ENCODE data around the gene RFT1.
"Not testable (repeated sequence)": the region's sequence is repeated elsewhere in the genome, so short reads cannot be mapped to it uniquely, and the experiment has no call there.

Gene RFT1

GRCh38 chr3:53157974-53158580 is 27.8 kb upstream of the RFT1 start:
- peak overlapping the region; percentile 94 for H3K27ac ChIP-seq (ENCODE audit: low read depth in 2 of 2, low read length in 2 of 2)
- H3K9me3 ChIP-seq (ENCODE audit: control insufficient read depth in 2 of 2, low read length in 2 of 2): no peaks in the 10 kb centered on the region
- H3K9ac ChIP-seq (ENCODE audit: low read depth in 1 of 2, low read length in 2 of 2): peak overlapping the region in 1 of 2 donors; percentile 18
- H3K4me1 ChIP-seq (ENCODE audit: control insufficient read depth in 2 of 2, insufficient read depth in 2 of 2, low read length in 2 of 2): peaks cover 69 to 80% of the 10 kb centered on the region in 2 donors
- H3K36me3 ChIP-seq (ENCODE audit: control insufficient read depth in 2 of 2, insufficient read depth in 2 of 2, low read length in 2 of 2): no peaks in the 10 kb centered on the region
- no peak overlapping the region for H3K4me3 ChIP-seq (ENCODE audit: low read length in 2 of 2)
- H3K27me3 ChIP-seq (ENCODE audit: control insufficient read depth in 2 of 2, insufficient read depth in 2 of 2, low read length in 2 of 2): no peaks in the 10 kb centered on the region

DNA sequence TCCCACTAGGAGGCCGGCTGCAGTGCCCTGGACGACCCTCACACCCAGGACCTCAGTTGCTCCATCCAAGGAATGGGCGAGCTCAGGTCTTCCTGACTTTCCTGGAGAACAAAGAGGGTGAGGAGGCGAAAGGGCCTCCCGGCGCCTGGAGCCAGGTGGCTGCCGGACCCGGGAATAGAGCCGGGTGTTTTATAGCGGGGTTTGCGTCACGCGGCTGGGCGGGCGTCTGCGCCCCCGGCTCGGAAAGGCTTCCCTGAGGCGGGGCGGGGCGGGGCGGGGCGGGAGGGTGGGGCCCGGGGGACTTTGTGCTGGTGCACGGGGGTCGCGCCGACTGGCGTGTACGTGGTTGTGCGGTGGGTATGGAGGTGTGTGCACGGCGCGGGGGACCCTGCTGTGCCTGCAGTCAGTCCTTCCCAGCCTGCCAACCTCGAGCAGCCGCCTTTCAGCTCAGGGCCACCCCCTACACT is 26.2 kb upstream of the RFT1 start:
- Histone ChIP-seq H3K27me3 (ENCODE audit: control insufficient read depth in 2 of 2, insufficient read depth in 2 of 2, low read length in 2 of 2) (no peaks in the 10 kb centered on the region), H3K9me3 (ENCODE audit: control insufficient read depth in 2 of 2, low read length in 2 of 2) (no peaks in the 10 kb centered on the region), H3K36me3 (ENCODE audit: control insufficient read depth in 2 of 2, insufficient read depth in 2 of 2, low read length in 2 of 2) (no peaks in the 10 kb centered on the region), H3K4me3 (ENCODE audit: low read length in 2 of 2) (peak overlapping the region; percentile 48 to 56), H3K4me1 (ENCODE audit: control insufficient read depth in 2 of 2, insufficient read depth in 2 of 2, low read length in 2 of 2) (peaks cover 74 to 90% of the 10 kb centered on the region in 2 donors), H3K9ac (ENCODE audit: low read depth in 1 of 2, low read length in 2 of 2) (peak overlapping the region; percentile 24 to 67), H3K27ac (ENCODE audit: low read depth in 2 of 2, low read length in 2 of 2) (peak overlapping the region; percentile 94)

DNA sequence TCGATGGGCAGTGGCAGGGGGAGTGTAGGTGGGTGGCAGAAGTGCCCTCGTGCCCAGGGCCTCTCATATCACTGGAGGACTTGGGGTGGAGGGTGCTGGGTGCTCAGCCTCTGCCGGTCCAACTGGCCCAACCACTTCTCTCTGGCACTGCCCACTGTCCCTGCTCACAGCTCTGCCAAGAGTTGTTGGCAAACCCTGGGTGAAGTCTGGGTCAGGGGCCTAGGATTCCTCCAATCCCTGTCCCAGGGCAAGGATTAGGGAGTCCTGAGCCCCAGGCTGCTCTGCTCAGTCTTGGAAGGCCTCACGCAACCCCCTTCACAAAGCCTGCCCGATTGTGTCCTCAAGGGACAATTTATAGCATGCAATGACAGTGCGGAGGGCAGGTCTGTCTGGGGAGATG is 25.5 kb upstream of the RFT1 start:
- Histone ChIP-seq H3K4me1 (ENCODE audit: control insufficient read depth in 2 of 2, insufficient read depth in 2 of 2, low read length in 2 of 2) (peaks cover 77 to 95% of the 10 kb centered on the region in 2 donors), H3K4me3 (ENCODE audit: low read length in 2 of 2) (peak overlapping the region; percentile 48 to 56), H3K9me3 (ENCODE audit: control insufficient read depth in 2 of 2, low read length in 2 of 2) (no peaks in the 10 kb centered on the region), H3K36me3 (ENCODE audit: control insufficient read depth in 2 of 2, insufficient read depth in 2 of 2, low read length in 2 of 2) (no peaks in the 10 kb centered on the region), H3K27me3 (ENCODE audit: control insufficient read depth in 2 of 2, insufficient read depth in 2 of 2, low read length in 2 of 2) (no peaks in the 10 kb centered on the region), H3K9ac (ENCODE audit: low read depth in 1 of 2, low read length in 2 of 2) (peak overlapping the region; percentile 47 to 67), H3K27ac (ENCODE audit: low read depth in 2 of 2, low read length in 2 of 2) (peak overlapping the region; percentile 89 to 91)

GRCh38 chr3:53154881-53155285 is 24.6 kb upstream of the RFT1 start:
- peak overlapping the region; percentile 89 to 91 for H3K27ac ChIP-seq (ENCODE audit: low read depth in 2 of 2, low read length in 2 of 2)
- H3K9ac ChIP-seq (ENCODE audit: low read depth in 1 of 2, low read length in 2 of 2): peak overlapping the region in 1 of 2 donors; percentile 67
- H3K4me3 ChIP-seq (ENCODE audit: low read length in 2 of 2): no peak overlapping the region
- H3K4me1 ChIP-seq (ENCODE audit: control insufficient read depth in 2 of 2, insufficient read depth in 2 of 2, low read length in 2 of 2): peaks cover 78 to 95% of the 10 kb centered on the region in 2 donors
- H3K36me3 ChIP-seq (ENCODE audit: control insufficient read depth in 2 of 2, insufficient read depth in 2 of 2, low read length in 2 of 2): no peaks in the 10 kb centered on the region
- no peaks in the 10 kb centered on the region for H3K9me3 ChIP-seq (ENCODE audit: control insufficient read depth in 2 of 2, low read length in 2 of 2)
- H3K27me3 ChIP-seq (ENCODE audit: control insufficient read depth in 2 of 2, insufficient read depth in 2 of 2, low read length in 2 of 2): no peaks in the 10 kb centered on the region

GRCh38 chr3:53153980-53154379 is 23.7 kb upstream of the RFT1 start:
- H3K27me3 ChIP-seq (ENCODE audit: control insufficient read depth in 2 of 2, insufficient read depth in 2 of 2, low read length in 2 of 2): no peaks in the 10 kb centered on the region
- H3K4me1 ChIP-seq (ENCODE audit: control insufficient read depth in 2 of 2, insufficient read depth in 2 of 2, low read length in 2 of 2): peaks cover 79 to 96% of the 10 kb centered on the region in 2 donors
- no peak overlapping the region for H3K4me3 ChIP-seq (ENCODE audit: low read length in 2 of 2)
- no peaks in the 10 kb centered on the region for H3K36me3 ChIP-seq (ENCODE audit: control insufficient read depth in 2 of 2, insufficient read depth in 2 of 2, low read length in 2 of 2)
- H3K9me3 ChIP-seq (ENCODE audit: control insufficient read depth in 2 of 2, low read length in 2 of 2): no peaks in the 10 kb centered on the region
- H3K27ac ChIP-seq (ENCODE audit: low read depth in 2 of 2, low read length in 2 of 2): no peak overlapping the region
- no peak overlapping the region for H3K9ac ChIP-seq (ENCODE audit: low read depth in 1 of 2, low read length in 2 of 2)

DNA sequence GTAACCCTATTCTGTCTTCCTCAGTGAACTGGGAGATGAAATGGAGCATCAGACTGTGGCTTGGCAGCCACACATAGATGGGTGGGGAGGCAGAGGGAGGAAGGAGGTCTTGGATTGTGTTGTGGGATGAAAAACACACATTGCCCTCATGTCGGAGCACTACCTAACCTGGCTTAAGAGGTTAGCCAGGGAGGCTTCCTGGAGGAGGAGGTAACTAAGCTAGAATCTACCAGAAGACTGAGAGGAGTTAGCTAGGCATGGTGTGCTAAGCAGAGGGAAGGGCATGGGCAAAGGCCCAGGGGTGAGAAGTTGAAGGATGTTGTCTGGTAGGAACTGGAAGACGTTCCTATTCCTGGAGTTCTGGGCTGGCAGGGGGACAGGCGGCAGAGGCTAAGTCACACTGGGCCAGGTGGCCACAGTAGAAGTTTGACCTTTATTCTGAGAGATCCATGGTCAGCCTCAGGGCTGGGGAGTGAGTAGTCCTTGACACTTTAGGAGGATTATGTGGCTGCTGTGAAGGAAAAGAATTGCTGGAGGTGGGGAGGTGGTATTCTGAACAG is 23.1 kb upstream of the RFT1 start:
- no peaks in the 10 kb centered on the region for H3K27me3 ChIP-seq (ENCODE audit: control insufficient read depth in 2 of 2, insufficient read depth in 2 of 2, low read length in 2 of 2)
- no peak overlapping the region for H3K4me3 ChIP-seq (ENCODE audit: low read length in 2 of 2)
- no peaks in the 10 kb centered on the region for H3K9me3 ChIP-seq (ENCODE audit: control insufficient read depth in 2 of 2, low read length in 2 of 2)
- H3K36me3 ChIP-seq (ENCODE audit: control insufficient read depth in 2 of 2, insufficient read depth in 2 of 2, low read length in 2 of 2): no peaks in the 10 kb centered on the region
- H3K27ac ChIP-seq (ENCODE audit: low read depth in 2 of 2, low read length in 2 of 2): peak overlapping the region in 1 of 2 donors; percentile 54
- H3K4me1 ChIP-seq (ENCODE audit: control insufficient read depth in 2 of 2, insufficient read depth in 2 of 2, low read length in 2 of 2): peaks cover 75 to 91% of the 10 kb centered on the region in 2 donors
- H3K9ac ChIP-seq (ENCODE audit: low read depth in 1 of 2, low read length in 2 of 2): peak overlapping the region in 1 of 2 donors; percentile 24

DNA sequence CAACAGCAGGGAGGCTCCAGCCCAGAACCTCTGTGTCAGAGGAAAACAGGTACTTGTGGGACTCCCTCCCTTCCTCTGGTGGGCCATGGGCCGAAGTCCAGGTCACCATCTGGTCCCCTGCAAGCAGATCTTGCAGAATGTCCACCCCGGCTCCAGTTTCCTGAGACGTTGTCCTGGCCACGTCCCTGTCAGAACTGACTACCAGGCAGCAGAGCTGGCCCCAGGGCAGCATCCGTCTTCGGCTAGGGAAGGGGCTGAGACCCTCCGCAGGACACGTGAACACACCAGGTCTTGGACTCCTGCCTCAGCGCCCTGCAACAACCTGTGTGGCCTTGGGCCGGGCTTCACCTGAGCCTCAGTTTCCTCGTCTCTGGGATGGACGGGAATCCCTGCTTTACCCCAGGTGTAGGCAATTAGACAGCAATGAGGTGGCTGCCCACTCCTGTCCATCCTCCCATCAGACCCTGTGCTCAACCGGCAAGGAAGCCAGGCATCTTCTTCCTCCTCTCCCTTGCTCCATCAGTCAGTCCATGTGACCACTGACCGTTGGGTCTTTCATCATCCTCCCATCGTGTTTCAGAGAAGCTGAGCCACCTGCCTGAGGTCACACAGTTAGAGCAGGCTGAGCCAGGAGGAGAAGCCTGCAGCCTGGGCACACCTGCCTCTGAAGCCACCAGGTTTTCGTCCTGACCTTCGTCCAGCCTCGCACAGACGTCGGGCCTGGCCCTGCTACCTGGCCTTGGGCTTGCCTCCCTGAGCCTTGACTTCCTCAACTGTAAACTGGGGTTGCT is 21.8 kb upstream of the RFT1 start:
- no peaks in the 10 kb centered on the region for H3K36me3 ChIP-seq (ENCODE audit: control insufficient read depth in 2 of 2, insufficient read depth in 2 of 2, low read length in 2 of 2)
- peaks cover 77 to 91% of the 10 kb centered on the region in 2 donors for H3K4me1 ChIP-seq (ENCODE audit: control insufficient read depth in 2 of 2, insufficient read depth in 2 of 2, low read length in 2 of 2)
- H3K4me3 ChIP-seq (ENCODE audit: low read length in 2 of 2): no peak overlapping the region
- H3K9me3 ChIP-seq (ENCODE audit: control insufficient read depth in 2 of 2, low read length in 2 of 2): no peaks in the 10 kb centered on the region
- H3K27ac ChIP-seq (ENCODE audit: low read depth in 2 of 2, low read length in 2 of 2): peak overlapping the region; percentile 23 to 54
- H3K27me3 ChIP-seq (ENCODE audit: control insufficient read depth in 2 of 2, insufficient read depth in 2 of 2, low read length in 2 of 2): no peaks in the 10 kb centered on the region
- peak overlapping the region in 1 of 2 donors; percentile 31 for H3K9ac ChIP-seq (ENCODE audit: low read depth in 1 of 2, low read length in 2 of 2)

DNA sequence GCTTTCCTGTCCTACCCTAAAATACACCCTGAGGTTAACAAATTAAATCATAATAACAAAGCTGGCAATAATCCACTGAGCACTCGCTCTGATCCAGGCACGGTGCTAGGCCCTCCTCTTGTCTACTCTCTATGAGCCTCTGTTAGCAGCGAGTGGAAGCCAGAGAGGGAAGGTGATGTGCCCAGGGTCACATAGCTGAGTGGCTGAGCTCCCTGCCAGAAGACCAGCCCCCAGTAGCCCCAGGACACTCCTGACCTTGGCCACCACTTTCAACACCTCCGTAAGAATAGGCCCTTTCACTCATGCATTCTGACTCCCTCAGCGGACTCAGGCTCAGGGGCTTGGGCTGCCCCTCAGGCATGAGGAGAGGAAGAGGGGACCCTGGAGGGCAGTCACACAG is 21.2 kb upstream of the RFT1 start:
- no peak overlapping the region for H3K4me3 ChIP-seq (ENCODE audit: low read length in 2 of 2)
- H3K9ac ChIP-seq (ENCODE audit: low read depth in 1 of 2, low read length in 2 of 2): peak overlapping the region in 1 of 2 donors; percentile 31
- no peaks in the 10 kb centered on the region for H3K36me3 ChIP-seq (ENCODE audit: control insufficient read depth in 2 of 2, insufficient read depth in 2 of 2, low read length in 2 of 2)
- no peaks in the 10 kb centered on the region for H3K27me3 ChIP-seq (ENCODE audit: control insufficient read depth in 2 of 2, insufficient read depth in 2 of 2, low read length in 2 of 2)
- no peaks in the 10 kb centered on the region for H3K9me3 ChIP-seq (ENCODE audit: control insufficient read depth in 2 of 2, low read length in 2 of 2)
- peaks cover 76 to 91% of the 10 kb centered on the region in 2 donors for H3K4me1 ChIP-seq (ENCODE audit: control insufficient read depth in 2 of 2, insufficient read depth in 2 of 2, low read length in 2 of 2)
- H3K27ac ChIP-seq (ENCODE audit: low read depth in 2 of 2, low read length in 2 of 2): peak overlapping the region in 1 of 2 donors; percentile 22

- H3K9me3 ChIP-seq (ENCODE audit: control insufficient read depth in 2 of 2, low read length in 2 of 2); H3K36me3 ChIP-seq (ENCODE audit: control insufficient read depth in 2 of 2, insufficient read depth in 2 of 2, low read length in 2 of 2); H3K4me3 ChIP-seq (ENCODE audit: low read length in 2 of 2); H3K27me3 ChIP-seq (ENCODE audit: control insufficient read depth in 2 of 2, insufficient read depth in 2 of 2, low read length in 2 of 2): not testable (repeated sequence)
- H3K27ac ChIP-seq (ENCODE audit: low read depth in 2 of 2, low read length in 2 of 2): peak overlapping the region; percentile 79 to 86
- peaks cover 77 to 92% of the 10 kb centered on the region in 2 donors for H3K4me1 ChIP-seq (ENCODE audit: control insufficient read depth in 2 of 2, insufficient read depth in 2 of 2, low read length in 2 of 2)
- H3K9ac ChIP-seq (ENCODE audit: low read depth in 1 of 2, low read length in 2 of 2): peak overlapping the region in 1 of 2 donors; percentile 67
Measured at GRCh38 chr3:53151086-53151438, 20.8 kb upstream of the RFT1 start.
